COR-L47 (cell line): ENCODE results near the gene ANKRD26.

Experiments
- DNase-seq: peaks from one replicate; lab custom pipeline; 2025; lab: John Stamatoyannopoulos, UW

Gene ANKRD26

DNA sequence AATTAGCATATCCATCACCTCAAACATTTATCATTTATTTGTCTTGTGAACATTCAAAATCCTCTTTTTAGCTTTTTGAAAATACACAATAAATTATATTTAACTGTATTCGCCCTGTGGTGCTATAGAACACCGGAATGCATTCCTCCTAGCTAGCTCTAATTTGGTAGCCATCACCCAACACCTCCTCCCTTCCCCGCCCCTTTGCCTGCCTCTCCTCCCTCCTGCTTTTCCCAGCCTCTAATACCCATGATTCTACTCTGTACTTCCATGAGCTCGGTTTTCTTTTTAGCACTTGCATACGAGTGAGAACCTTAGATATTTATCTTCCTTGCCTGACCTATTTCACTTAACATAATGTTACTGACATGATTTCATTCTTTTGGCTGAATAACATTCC, 80.1 kb downstream of the ANKRD26 start:
- no peak for DNase-seq

DNA sequence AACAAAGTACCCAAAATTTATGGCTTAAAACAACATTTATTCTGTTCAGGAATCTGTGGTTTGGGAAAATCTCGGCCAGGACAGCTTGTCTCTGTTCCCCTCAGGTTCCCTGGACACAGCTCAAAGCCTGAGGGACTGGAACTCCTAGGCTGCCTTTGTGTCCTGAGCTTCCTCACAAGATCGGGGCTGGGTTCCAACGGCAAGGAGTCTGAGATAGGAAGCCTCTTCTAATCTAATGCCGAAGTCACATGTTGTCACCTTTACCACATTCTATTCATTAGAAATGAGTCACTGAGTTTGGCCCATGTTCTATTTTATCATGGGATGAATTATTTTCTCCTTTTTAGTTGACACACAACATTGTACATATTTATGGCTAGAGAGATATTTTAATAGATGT, 80.5 kb downstream of the ANKRD26 start:
- no peak for DNase-seq

DNA sequence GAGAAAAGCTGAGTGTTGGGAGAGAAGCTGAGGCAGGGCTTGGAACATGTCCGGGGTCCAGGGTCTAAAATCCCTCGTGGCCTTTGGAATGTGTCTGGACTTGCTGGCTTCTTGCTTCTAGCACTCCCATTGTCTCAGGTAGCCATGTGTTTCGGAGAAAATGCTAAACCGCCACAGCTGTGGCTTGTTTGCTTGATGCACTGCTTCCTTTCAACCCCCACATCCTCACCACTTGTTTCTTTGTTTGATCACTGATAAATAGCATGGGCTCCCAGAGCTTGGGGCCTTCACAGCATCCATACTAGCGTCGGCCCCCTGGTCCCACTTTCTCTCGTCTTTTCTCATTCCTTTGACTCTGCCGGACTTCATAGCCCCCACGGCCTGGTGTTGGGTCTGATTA, 102.7 kb downstream of the ANKRD26 start:
- no peak for DNase-seq

DNA sequence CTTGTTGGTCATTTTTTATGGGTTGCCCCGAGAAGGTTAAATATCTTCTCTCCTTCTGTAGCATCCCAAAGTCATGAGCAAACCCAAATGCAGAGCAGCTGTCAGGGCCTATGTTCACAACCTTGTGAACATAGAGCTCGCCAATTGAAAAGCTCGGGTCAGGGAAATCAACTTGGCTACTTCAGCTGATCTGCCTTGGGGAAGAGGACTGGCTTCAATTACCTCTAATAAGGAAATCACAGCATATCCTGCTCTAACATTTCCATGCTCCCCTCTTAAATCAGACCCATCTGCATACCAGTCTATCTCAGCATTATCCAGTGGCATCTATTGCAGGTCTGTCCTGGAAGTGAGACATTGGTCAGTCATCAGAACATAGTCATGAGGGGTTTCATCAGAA, 105.6 kb downstream of the ANKRD26 start:
- DNase-seq, result no peak

DNA sequence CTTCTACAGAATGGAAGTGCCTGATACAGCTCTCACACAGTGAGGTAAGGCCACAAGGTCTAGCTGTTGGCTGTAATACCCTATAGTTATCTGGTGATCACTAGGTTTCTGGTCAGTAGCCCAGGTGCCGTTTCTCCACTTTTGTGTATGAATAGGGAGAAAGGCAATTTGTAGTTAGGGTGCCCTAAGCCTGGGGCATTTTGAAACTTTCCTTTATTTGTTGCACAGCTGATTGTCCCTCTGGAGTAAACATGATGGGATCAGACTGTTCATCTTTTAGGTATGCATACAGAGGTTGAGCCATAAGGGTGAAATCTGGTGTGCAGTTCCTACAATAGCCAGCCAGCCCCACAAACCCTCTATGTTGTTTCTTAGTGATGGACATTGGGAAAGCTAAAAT, 112.4 kb downstream of the ANKRD26 start:
- DNase-seq, result no peak

DNA sequence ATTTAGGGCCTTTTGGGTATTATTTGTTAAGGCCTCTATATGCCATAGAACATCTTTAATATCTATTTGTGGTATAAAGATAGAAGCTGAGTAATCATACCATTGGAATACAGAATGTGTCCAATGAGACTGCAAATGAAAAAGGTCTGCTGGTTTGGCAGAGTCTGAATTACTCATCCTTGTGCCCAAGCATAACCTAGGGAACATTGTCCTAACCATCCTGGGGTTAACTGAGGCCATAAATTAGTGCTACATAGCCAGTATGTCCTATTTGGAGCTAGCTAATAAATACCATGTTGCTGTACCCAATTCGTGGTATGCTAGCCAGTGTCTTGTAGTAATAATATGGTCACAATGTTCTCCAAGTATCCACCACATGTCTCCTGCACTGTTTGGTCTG, 117.1 kb downstream of the ANKRD26 start:
- no peak for DNase-seq

DNA sequence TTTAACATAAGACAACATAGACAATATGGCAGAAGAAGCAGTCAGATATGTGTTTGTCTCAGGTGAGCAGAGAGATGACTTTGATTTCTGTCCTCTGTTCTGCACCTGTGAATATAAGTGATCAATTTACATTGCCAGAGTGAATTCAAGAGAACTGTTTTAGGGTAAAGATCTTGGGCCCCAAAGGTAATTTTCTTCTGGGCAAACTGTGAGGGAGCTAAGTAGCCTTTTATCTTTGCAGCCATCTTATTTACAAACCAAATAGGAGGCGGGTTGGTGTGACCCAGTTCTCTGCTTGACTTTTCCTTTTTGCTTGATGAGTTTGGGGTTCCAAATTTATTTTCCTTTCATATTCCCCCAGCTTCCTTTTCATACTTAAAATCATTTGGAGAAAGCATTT, 118.2 kb downstream of the ANKRD26 start:
- no peak for DNase-seq

DNA sequence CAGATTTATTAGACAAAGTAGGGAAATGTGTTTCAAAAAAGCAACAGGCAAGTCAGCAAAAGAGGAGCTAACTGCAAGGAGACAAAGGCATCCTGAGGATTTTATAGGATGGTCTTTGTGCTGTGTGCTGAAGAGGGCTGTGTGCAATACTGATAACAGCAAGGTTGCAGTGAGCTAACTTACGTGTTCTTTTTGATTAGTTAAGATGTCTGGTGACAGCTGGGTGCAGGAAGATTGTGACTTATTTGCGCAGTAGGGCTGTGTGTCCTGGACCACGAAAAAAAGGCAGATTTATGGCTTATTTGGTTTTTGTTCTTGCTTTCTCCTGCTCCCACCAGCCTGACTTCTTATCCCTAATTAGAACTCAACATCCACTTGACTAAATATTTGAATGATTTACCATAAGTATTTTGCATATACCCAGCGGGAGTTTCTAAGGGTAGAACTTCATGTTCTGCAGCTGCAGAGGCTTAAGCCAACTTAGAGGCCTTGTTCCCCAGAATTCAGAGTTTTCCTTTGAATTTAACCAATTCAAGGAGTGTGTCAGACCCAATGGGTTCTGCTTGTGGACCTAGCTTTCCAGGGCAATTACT, 119.0 kb downstream of the ANKRD26 start:
- no peak for DNase-seq

DNA sequence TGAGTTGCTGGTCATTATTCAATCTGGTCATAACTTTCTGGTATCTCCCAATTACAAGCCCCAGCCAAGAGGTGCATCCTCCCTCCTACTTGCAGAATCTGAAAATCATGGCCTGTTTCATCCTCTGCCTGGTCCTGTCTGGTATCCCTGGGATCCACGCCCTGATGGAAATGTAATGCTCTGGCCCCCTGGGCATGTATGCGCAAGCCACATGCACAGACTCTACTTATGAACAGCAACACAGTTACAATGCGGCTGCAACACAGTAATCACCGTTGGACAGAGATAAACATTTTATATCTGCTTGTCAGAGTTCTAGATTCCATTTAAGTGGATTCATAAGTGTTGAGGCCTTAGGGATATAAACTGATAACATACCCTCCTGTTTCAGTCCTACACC, 121.8 kb downstream of the ANKRD26 start:
- DNase-seq, result no peak

DNA sequence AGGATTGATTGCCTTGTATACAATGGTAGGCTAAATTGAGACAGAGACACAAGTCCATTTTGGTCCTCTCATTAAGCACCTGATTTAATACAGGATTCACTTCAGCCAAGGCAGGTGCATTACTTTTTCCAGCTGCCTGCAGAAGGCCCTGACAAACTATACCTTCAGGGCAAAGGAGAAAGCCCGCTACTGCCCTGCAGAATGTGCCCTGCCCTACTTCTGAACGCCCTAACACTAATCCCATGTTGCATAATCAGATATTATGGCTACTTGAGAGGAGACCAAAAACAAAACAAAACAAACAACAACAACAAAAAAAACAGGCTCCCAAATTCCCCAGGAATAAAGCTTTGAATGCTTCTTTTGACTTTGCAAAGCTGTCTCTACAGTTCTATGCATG, 122.7 kb downstream of the ANKRD26 start:
- no peak for DNase-seq

DNA sequence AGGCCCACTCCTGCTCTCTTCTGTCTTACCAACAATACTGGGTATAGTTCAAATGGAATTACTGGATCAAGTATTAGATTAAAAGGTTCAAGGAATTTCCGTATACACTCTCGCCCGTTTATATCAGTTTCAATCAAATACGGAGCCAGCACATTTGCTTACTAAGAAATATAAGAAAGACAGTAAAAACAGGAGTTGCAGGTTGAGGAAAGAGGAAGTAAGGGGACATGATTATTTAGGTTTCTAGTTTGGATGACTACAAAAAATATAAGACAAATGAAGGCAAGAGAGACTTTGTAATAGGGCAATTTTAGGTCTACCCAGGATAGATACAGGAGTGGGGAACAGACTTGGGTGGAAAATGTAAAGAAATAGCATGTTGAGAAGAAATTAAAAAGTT, 129.6 kb downstream of the ANKRD26 start:
- no peak for DNase-seq

DNA sequence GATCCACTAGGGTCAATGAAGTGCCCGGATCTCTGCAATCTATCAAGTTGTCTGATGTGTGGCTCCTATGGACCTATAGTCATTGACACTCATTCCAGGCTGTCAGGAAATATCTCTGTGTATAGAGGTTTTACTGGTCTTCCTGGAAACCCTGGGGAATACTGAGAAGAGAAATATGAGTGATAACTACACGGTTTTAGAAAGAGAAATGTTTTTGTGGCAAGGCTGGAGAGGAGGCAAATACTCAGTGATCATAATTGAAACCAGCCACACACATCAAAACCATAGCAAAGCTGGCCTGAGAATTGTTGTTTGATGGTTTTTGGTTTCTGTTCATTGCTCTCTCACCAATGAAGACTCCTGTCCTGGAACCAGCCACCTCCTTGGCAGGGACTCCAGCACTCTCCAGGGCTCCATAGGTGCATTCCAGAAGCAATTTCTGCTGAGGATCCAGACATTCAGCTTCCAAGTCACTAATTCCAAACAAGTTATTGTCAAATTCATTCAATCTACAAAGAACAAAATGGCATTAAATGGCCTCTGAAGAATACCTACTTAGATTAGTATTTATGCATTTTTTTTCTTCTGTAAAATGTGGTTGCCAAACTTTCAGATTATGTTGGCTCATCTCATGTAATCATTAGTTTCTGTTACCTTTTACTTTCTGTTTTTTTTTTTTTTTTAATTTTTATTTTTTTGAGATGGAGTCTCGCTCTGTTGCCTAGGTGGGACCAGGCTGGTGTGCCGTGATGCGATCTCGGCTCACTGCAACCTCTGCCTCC, 131.0 kb downstream of the ANKRD26 start:
- DNase-seq, result no peak

DNA sequence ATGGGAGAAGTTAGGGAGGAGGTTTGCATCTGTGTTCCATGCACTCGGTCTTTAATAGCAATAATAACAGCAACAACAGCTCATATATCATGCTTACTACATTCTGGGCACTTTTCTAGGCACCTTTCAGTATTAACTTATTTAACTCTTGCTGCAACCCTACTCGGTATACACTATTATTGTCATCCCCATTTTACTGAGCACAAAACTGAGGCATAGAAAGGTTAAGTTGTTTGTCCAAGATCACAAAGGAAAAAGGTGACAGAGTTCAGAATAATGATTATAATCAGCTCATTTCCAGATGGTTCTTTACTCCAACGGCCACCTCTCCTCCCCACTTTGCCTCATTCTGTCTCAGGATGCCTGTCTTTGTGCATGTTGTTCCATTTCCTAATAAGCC, 137.5 kb downstream of the ANKRD26 start:
- no peak for DNase-seq

DNA sequence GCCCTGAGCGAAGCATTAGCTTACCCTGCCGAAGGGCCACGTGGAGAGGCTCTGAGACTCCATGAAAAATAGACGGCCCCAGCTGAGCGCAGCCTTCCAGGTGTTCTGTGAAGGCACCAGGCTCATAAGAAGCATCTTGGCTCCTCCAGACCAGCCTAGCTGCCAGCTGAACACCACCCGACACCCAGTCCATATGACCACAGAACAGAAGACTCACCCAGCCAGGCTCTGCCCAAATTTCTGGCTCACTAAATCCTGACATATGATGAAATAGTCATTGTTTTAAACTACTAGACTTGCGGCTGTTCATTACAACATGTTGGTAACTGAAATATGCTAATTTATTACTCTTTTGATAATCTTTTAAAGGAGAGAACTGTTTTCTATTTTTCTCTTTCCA, 140.0 kb downstream of the ANKRD26 start:
- DNase-seq, result no peak

DNA sequence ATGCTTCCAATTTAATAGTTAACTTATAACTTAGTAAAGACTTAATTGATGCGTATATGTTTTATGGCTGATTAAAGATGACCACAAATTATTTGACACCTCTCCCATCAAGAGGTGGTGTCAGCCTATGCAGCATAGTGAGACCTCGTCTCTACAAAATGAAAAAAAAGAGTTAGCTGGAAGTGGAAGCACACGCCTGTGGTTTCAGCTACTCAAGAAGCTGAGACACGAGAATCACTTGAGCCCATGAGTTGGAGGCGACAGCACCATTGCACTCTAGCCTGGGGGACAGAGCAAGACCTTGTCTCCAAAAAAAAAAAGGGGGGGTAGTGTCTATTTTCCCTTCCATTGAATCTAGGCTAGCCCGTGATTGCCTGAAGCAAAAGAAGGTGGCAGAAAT, 140.5 kb downstream of the ANKRD26 start:
- DNase-seq, result no peak
